ENCODE results near the gene DCBLD1.

- TF ChIP-seq EZH2phosphoT487 (IDR thresholded peaks at IDR 0.05; ENCODE audit: insufficient read depth, low read depth) (no peak), EZH2 (IDR thresholded peaks at IDR 0.05; ENCODE audit: insufficient read depth, poor library complexity, severe bottlenecking) (no peak)
Measured at GRCh38 chr6:117520603-117521395, 38.3 kb downstream of the DCBLD1 start.

All from GM23248 (cell line).